H7 (cell line): ENCODE measurements around the gene SREK1IP1. TPM values are rescaled to one million over a fixed set of nuclear protein-coding genes. Genes with fewer than 3 reads are reported as not detected.
A peak's percentile ranks its signal among the peaks of the same experiment; 100 is the strongest.

ENCODE experiments used
- DNase-seq: peaks from one replicate; pipeline ENCODE4 v3.0.0; 2012
- H3K27me3 ChIP-seq: 2 replicates; pipeline ENCODE4 v1.6.0; 2011; ENCODE audit warnings: mild to moderate bottlenecking, low read length; ENCODE audit not compliant: control insufficient read depth, insufficient read depth
- H3K36me3 ChIP-seq: replicated peaks from 2 replicates; pipeline ENCODE4 v1.5.1; 2011; ENCODE audit warnings: low read length; ENCODE audit not compliant: control insufficient read depth, insufficient read depth
- H3K4me3 ChIP-seq: 2 replicates; pipeline ENCODE4 v1.5.1; 2011; ENCODE audit warnings: low read depth, mild to moderate bottlenecking, control low read depth, low read length, moderate library complexity; ENCODE audit not compliant: insufficient read depth
- total RNA-seq: library from RNA; depleted of rRNA; stranded (reverse); fragments of >200 nt; shearing (Covaris generic); gene quantifications from 2 replicates; pipeline ENCODE4 v1.2.3, GENCODE V29; 2014

Gene SREK1IP1
- total RNA-seq, 1 experiment from 2014 or later, result 13.5 TPM

DNA sequence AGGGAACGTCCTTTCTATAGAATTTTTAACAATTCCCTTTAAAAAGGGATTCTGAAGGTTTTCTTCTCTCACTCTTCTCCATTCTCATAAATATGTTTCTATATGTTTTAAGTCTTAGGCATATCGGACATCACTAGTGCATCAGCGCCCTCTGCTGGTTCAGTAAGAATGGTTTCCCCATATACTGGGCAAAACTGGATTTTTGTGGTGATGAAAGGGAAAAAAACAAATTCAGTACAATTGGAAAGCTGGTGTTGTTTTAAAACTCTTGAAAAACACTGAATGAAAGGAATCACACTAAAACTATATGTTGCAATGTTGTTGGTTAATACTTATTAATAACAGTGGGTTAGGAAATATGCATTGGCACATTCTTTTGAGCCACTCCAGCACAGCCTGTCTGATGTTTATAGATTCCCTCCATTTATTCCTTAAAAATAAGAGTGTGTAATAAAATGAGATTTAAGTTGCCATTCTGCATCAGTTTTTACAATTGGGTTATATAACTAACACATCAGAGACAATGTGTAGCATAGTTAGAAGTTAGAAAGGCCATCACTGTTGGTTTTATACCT lies 16.0 kb upstream of the SREK1IP1 start:
- H3K4me3 ChIP-seq, result no peak overlapping the region
- no peaks in the 10 kb centered on the region for H3K27me3 ChIP-seq
- no peak for DNase-seq
- H3K36me3 ChIP-seq, result peaks cover 1% of the 10 kb centered on the region

DNA sequence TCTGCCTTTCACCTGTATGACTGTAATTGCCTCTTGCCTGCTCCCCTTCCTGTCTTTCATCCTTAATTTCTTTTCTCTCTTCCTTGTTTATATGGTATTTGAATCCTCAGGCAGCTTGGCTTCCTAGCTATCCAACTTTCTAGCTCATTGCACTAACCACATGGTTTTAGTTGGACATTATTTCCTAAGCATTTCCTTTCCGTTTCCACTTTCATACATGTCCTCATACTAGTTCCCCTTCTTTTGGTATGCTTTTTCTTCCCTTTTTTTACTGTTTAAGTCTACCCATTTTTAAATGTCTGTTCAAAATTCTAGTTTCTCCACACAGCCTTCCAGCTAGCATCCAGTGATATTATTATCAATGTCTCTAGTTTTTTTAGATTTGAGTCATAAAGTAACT lies 6.8 kb upstream of the SREK1IP1 start:
- Histone ChIP-seq H3K27me3 (no peaks in the 10 kb centered on the region), H3K4me3 (no peak overlapping the region), H3K36me3 (no peaks in the 10 kb centered on the region; the same call in 1 of the 2 replicates)
- no peak for DNase-seq

DNA sequence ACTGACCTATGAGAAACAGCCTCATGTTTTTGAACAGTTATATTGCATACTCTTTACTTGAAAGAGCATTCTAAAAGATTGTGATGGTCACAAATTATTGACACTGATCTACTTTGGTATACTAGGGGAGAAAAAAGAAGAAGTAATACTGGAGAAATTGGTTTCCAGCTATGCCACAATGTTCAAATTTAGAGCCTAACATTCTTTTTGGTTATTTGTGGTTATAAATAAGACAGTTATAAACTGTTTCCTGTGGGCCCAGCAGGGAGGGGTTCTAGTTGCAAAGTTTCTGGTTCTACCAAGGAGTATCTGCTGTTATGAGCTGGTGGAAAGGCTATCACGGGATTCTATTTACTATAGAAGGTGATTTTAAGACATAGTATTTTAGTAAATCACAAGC lies 5.0 kb upstream of the SREK1IP1 start:
- Histone ChIP-seq H3K27me3 (no peaks in the 10 kb centered on the region), H3K4me3 (no peak overlapping the region), H3K36me3 (no peaks in the 10 kb centered on the region; the same call in 1 of the 2 replicates)
- no peak for DNase-seq

GRCh38 chr5:64771736-64772135 lies 3.2 kb upstream of the SREK1IP1 start:
- Histone ChIP-seq H3K36me3 (no peaks in the 10 kb centered on the region; the same call in 1 of the 2 replicates), H3K27me3 (no peaks in the 10 kb centered on the region), H3K4me3 (no peak overlapping the region)
- DNase-seq, result no peak

GRCh38 chr5:64769855-64770254 lies 1.4 kb upstream of the SREK1IP1 start:
- Histone ChIP-seq H3K27me3 (no peaks in the 10 kb centered on the region), H3K36me3 (peaks cover 1% of the 10 kb centered on the region; the same call in 1 of the 2 replicates), H3K4me3 (peak overlapping the region; percentile 91)
- no peak for DNase-seq

DNA sequence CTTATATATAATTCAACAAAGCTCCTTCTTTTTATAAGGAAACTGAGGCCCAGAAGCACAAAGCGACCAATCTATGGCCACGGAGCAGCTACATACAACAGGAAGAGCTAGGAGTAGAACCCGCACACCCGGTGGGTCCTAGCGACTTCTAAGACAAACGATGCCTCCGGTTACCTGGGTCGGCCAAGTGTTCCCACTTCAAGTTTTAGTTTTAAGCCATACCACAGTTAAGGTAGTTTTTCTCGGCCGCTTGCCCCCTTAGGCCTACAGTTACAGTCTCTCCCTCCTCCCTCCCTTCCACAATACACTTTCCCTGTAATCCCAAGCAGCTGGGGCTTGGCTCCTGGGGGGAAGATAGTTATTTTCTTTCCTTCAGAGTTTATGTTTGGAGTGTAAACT lies 533 bp downstream of the SREK1IP1 start:
- Histone ChIP-seq H3K4me3 (peak overlapping the region; percentile 91), H3K27me3 (no peaks in the 10 kb centered on the region), H3K36me3 (peaks cover 6% of the 10 kb centered on the region)
- DNase-seq, result peak; percentile 15

GRCh38 chr5:64766941-64767340 lies 1.6 kb downstream of the SREK1IP1 start:
- H3K27me3 ChIP-seq, result no peaks in the 10 kb centered on the region
- H3K36me3 ChIP-seq, result peaks cover 6% of the 10 kb centered on the region
- H3K4me3 ChIP-seq, result peak overlapping the region; percentile 6; the same call in 1 of the 2 replicates
- no peak for DNase-seq

DNA sequence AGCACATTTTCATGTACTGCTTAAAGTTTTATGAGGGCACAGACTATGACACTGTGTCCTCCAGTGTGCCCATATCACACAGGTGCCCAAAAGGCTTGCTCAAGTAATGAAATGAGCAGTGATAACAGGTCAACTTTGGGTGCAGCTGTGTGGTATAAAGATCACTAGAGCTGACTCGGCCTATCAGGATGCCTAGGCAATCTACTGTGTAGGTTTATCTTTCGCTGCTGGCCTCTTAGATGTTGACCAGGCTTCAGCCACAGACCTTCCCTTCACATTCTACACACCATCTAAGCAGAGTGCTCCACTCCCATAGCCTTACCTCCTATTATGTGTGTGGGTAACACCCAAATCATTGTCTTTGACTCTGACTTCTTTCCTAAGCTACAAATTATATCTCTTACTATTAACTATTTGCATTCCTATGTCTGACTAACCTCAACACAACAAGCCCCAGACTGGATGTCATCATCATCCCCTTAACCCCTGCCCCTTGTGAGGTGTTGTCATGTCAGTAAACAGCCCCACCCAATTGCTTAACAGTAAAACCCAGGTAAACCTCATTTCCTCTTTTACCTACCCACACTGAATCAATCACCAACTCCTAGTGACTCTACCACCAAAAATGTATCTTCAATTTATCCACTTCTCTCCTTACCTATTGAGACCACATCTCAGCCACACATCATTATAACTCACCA lies 2.5 kb downstream of the SREK1IP1 start:
- Histone ChIP-seq H3K36me3 (peaks cover 6% of the 10 kb centered on the region), H3K4me3 (no peak overlapping the region), H3K27me3 (no peaks in the 10 kb centered on the region)
- DNase-seq, result no peak

- no peaks in the 10 kb centered on the region for H3K27me3 ChIP-seq
- H3K36me3 ChIP-seq, result peaks cover 6% of the 10 kb centered on the region
- no peak for DNase-seq
- no peak overlapping the region for H3K4me3 ChIP-seq
These were observed 4.5 kb downstream of the SREK1IP1 start for GRCh38 chr5:64763948-64764503.

GRCh38 chr5:64759960-64760660 lies 8.4 kb downstream of the SREK1IP1 start:
- peaks cover 5% of the 10 kb centered on the region for H3K36me3 ChIP-seq
- H3K4me3 ChIP-seq, result no peak overlapping the region
- H3K27me3 ChIP-seq, result no peaks in the 10 kb centered on the region
- DNase-seq, result no peak

DNA sequence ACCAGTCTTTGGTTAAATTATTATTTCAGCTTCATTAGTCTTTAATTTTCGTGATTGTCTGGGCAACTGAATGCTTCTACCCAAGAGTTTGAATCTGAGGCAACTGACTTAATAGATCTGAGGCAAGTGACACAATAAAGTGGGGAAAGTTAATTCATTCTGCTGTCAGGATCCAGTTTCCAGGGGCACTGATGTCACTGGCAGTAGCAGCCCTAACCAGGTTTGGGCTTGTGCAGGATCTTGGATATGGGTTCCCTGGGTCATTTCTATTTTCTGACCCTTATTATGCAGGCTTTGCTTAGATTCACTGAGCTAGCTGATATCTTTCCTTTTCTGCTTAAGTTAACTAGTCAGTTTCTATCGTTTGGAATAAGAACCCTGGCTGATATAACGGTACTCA lies 9.6 kb downstream of the SREK1IP1 start:
- Histone ChIP-seq H3K36me3 (peaks cover 1% of the 10 kb centered on the region; the same call in 1 of the 2 replicates), H3K4me3 (no peak overlapping the region), H3K27me3 (no peaks in the 10 kb centered on the region)
- DNase-seq, result no peak

DNA sequence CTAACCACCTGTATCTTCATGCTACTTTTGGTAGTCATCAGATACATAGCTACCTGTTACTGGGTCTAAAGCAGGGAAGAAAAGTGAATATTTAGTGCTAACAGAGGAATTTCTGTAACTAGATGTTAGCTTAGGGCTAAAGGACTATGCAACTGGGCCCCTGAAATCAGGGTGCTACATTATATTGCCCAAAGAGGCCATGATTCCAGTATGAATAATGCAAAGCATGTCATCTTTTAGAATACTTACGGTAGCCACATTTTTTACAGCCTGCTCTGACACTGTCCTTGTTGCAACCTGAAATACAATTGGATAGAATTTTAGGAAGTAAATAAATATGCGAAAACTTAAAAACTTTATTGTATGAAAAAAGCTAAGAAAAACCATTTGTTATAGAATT lies 14.4 kb downstream of the SREK1IP1 start:
- Histone ChIP-seq H3K27me3 (no peaks in the 10 kb centered on the region), H3K36me3 (peaks cover 1% of the 10 kb centered on the region; the same call in 1 of the 2 replicates), H3K4me3 (no peak overlapping the region)
- no peak for DNase-seq

DNA sequence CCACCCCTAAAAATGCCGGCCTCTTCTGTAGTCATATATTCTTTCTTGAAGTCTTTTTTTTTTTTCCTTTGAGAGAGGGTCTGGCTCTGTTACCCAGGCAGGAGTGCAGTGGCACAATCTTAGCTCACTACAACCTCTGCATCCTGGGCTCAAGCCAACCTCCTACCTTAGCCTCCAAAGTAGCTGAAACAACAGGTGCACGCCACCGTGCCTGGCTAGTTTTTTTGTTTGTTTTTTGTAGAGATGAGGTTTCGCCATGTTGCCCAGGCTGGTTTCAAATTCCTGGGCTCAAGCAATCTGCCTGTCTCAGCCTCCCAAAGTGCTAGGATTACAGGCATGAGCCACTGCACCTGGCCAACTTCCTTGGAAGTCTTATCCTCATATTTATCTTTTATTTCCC lies 19.1 kb downstream of the SREK1IP1 start:
- H3K36me3 ChIP-seq, result peaks cover 1% of the 10 kb centered on the region

DNA sequence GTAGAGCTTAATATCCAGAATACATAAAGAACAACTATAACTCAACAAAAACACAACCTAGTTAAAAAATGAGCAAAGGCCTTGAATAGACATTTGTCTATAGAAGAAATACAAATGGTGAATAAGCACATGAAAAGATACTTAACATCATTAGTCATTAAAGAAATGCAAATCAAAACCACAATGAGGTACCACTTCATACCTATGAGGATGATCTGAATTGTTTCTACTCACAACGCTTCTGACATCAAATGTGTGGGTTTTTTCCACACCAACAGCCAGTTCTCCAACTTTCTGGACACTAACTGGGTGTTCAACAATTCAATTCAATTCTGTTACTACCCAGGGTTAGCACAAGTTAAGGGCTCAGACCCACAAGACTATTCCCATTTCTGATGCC lies 22.0 kb downstream of the SREK1IP1 start:
- no peak for DNase-seq
- no peak overlapping the region for H3K4me3 ChIP-seq
- H3K36me3 ChIP-seq, result no peaks in the 10 kb centered on the region; the same call in none of the 2 replicates
- H3K27me3 ChIP-seq, result no peaks in the 10 kb centered on the region

More for the DNA sequence above, 19.1 kb downstream of the SREK1IP1 start:
- no peak overlapping the region for H3K4me3 ChIP-seq
- no peaks in the 10 kb centered on the region for H3K27me3 ChIP-seq
- no peak for DNase-seq

- Histone ChIP-seq H3K27me3 (no peaks in the 10 kb centered on the region), H3K36me3 (peaks cover 2% of the 10 kb centered on the region), H3K4me3 (no peak overlapping the region)
- peak; percentile 14 for DNase-seq
These were observed 23.6 kb downstream of the SREK1IP1 start for GRCh38 chr5:64744914-64745313.
